Fibroblast of skin of left biceps (primary cell): ENCODE measurements around the gene SFMBT1.

ENCODE experiments used
- DNase-seq, 2 experiments: peaks; one replicate each; pipeline ENCODE4 v3.0.0-alpha.2; 2013; ENCODE audit warnings: low read depth in 2 of 2

SFMBT1 gene

DNA sequence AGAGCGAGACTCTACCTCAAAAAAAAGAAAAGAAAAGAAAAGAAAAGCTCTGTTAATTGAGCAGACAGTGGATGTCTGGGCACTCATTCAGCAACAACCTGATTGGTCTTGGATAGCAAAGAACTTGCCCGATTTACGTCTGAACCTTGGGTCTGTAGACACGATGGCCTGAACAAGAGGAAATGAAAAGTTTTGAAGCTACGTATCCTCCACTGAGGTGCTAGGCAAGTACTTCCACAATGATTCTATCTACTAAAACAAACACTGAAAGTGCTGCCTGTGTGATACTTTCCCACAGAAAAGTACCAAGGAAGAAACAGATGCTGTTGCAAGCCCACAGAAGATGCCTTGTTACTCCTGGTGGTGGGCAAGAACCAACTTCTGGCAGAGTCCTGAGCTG lies 189.2 kb downstream of the SFMBT1 start:
- no peak for DNase-seq

DNA sequence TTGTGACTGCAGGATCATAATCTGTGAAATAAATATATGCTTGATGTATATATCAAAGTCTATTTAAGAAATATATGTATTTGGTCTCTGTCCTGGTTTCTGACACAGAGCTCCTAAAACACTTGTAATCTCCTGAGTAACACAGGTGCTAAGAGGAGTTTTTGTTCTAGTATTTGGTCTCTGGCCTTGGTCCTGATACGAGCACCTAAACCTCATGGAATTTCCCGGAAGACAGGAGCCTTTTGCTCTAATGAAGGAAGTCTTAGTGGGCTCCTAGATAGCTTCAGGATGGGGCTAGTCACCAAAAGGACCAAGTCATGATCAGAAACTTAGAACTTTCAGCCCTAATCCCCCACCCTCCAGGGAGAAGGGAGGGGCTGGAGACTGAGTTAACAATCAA lies 191.9 kb downstream of the SFMBT1 start:
- DNase-seq = no peak
